Tibial nerve (tissue), 4 donors: ENCODE measurements around the gene MSANTD1.

Experiments
- CTCF ChIP-seq, 5 experiments: fragments of 200-600 bp in 3 of 5; fragments of 450-650 bp in 2 of 5; sonication (generic) in 3 of 5; IDR thresholded peaks; one replicate each; pipeline ENCODE4 v1.5.1; 2016 to 2019; ENCODE audit warnings: antibody characterized with exemption in 5 of 5, mild to moderate bottlenecking in 3 of 5, moderate library complexity in 2 of 5
- EP300 ChIP-seq, 2 donors: sonication (generic); formaldehyde crosslinking; IDR thresholded peaks; one replicate each; pipeline ENCODE4 v1.6.1; 2017; ENCODE audit warnings: antibody characterized with exemption in 2 of 2, mild to moderate bottlenecking in 1 of 2
- POLR2A ChIP-seq, 2 donors: fragments of 450-650 bp; IDR thresholded peaks; one replicate each; pipeline ENCODE4 v1.6.1; 2017; ENCODE audit warnings: antibody characterized with exemption in 2 of 2, mild to moderate bottlenecking in 2 of 2, moderate library complexity in 2 of 2

- TF ChIP-seq CTCF (IDR thresholded peaks at IDR 0.05) (no peak), EP300 (IDR thresholded peaks at IDR 0.05) (no peak), POLR2A (IDR thresholded peaks at IDR 0.05) (no peak)
These were observed 39.1 kb downstream of the MSANTD1 start for GRCh38 chr4:3287972-3288570.
